Neural progenitor cell (in vitro differentiated cells): ENCODE measurements around the gene GRID1. TPM values are rescaled to one million over a fixed set of nuclear protein-coding genes. Genes with fewer than 3 reads are reported as not detected.

Experiments used
- DNase-seq: peaks from one replicate; pipeline ENCODE4 v3.0.0-alpha.2; 2016; ENCODE audit warnings: low spot score
- H2AFZ ChIP-seq: fragments of 200-600 bp; sonication (generic); replicated peaks from 2 replicates; pipeline ENCODE4 v1.6.1; 2016; ENCODE audit warnings: antibody characterized with exemption
- H3F3A ChIP-seq: fragments of 200-600 bp; sonication (generic); 2 replicates; pipeline ENCODE4 v1.6.1; 2016; ENCODE audit warnings: antibody characterized with exemption, low read depth
- H3K27ac ChIP-seq: fragments of 200-600 bp; sonication (generic); 2 replicates; pipeline ENCODE4 v1.5.1; 2016; ENCODE audit warnings: mild to moderate bottlenecking
- H3K27me3 ChIP-seq: fragments of 200-600 bp; sonication (generic); 2 replicates; pipeline ENCODE4 v1.6.1; 2016; ENCODE audit warnings: mild to moderate bottlenecking, moderate library complexity
- H3K36me3 ChIP-seq: fragments of 200-600 bp; sonication (generic); 2 replicates; pipeline ENCODE4 v1.5.1; 2016
- H3K4me1 ChIP-seq: fragments of 200-600 bp; sonication (generic); 2 replicates; pipeline ENCODE4 v1.6.1; 2016; ENCODE audit warnings: mixed run types
- H3K4me2 ChIP-seq: fragments of 200-600 bp; sonication (generic); 2 replicates; pipeline ENCODE4 v1.6.1; 2016
- H3K4me3 ChIP-seq: fragments of 200-600 bp; sonication (generic); 2 replicates; pipeline ENCODE4 v1.5.1; 2016
- H3K79me2 ChIP-seq: fragments of 200-600 bp; sonication (generic); 2 replicates; pipeline ENCODE4 v1.6.1; 2016; ENCODE audit warnings: low read depth
- H3K9ac ChIP-seq: fragments of 200-600 bp; sonication (generic); 2 replicates; pipeline ENCODE4 v1.6.1; 2016
- H3K9me3 ChIP-seq: fragments of 200-600 bp; sonication (generic); 2 replicates; pipeline ENCODE4 v1.5.1; 2016; ENCODE audit warnings: low read depth
- H4K20me1 ChIP-seq: fragments of 200-600 bp; sonication (generic); 2 replicates; pipeline ENCODE4 v1.6.1; 2016; ENCODE audit warnings: low read depth
- H3K27ac Mint-ChIP-seq: 3 replicates; pipeline ENCODE4 v1.8.0; 2021; ENCODE audit warnings: mixed read lengths
- H3K27me3 Mint-ChIP-seq: 2 replicates; pipeline ENCODE4 v1.8.0; 2022; ENCODE audit warnings: low read depth, mild to moderate bottlenecking, inconsistent platforms, moderate library complexity, mixed read lengths; ENCODE audit not compliant: insufficient read depth
- H3K36me3 Mint-ChIP-seq: 3 replicates; pipeline ENCODE4 v1.8.0; 2021; ENCODE audit warnings: mixed read lengths
- H3K4me1 Mint-ChIP-seq: 3 replicates; pipeline ENCODE4 v1.8.0; 2021; ENCODE audit warnings: mixed read lengths
- H3K4me3 Mint-ChIP-seq: 3 replicates; pipeline ENCODE4 v1.8.0; 2021; ENCODE audit warnings: mild to moderate bottlenecking, moderate library complexity, mixed read lengths
- H3K9me3 Mint-ChIP-seq: 3 replicates; pipeline ENCODE4 v1.8.0; 2020; ENCODE audit warnings: mixed read lengths
- CTCF ChIP-seq: fragments of 200-600 bp; sonication (generic); IDR thresholded peaks from 2 replicates; pipeline ENCODE4 v1.5.1; 2017; ENCODE audit warnings: antibody characterized with exemption, mild to moderate bottlenecking
- EZH2 ChIP-seq: fragments of 200-600 bp; sonication (generic); IDR thresholded peaks from 2 replicates; pipeline ENCODE4 v1.6.1; 2017; ENCODE audit warnings: antibody characterized with exemption, mild to moderate bottlenecking, moderate library complexity
- EZH2phosphoT487 ChIP-seq: fragments of 200-600 bp; sonication (generic); IDR thresholded peaks from 2 replicates; pipeline ENCODE4 v1.6.1; 2017; ENCODE audit warnings: antibody characterized with exemption
- total RNA-seq: library from RNA; depleted of rRNA; stranded (reverse); fragments of >200 nt; gene quantifications from 2 replicates; pipeline ENCODE4 v1.2.3, GENCODE V29; 2015; ENCODE audit warnings: low replicate concordance

The GRID1 gene
- total RNA-seq, 1 donor from 2014 or later, result not detected

DNA sequence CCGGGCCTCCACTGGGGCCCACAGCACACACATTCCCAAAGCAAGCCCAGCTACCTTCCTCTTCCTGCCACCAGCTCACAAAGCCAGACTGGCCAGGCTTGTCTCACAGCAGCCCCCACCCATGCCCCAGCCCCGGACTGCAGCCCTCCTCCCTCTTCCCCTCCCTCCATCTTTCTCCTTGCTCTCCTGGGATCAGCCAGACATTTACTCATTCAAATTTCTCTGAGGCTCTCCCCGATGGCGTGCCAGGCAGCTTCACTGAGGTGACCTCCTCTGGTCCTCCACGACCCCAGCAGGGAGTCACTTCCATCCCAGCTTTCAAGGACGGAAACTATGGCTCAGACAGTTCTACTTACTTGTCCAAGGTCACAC lies 187.5 kb downstream of the GRID1 start:
- H3K9me3 ChIP-seq, result no peaks in the 10 kb centered on the region
- Mint-ChIP-seq H3K4me3 (no peak overlapping the region), H3K27me3 (no peaks in the 10 kb centered on the region), H3K27ac (no peak overlapping the region), H3K9me3 (no peaks in the 10 kb centered on the region), H3K4me1 (no peaks in the 10 kb centered on the region), H3K36me3 (no peaks in the 10 kb centered on the region)
- TF ChIP-seq EZH2phosphoT487, result no peak
- TF ChIP-seq CTCF, result no peak
- TF ChIP-seq EZH2, result no peak
- no peaks in the 10 kb centered on the region for H3K27me3 ChIP-seq
- H3K4me2 ChIP-seq, result no peak overlapping the region
- no peak overlapping the region for H3K27ac ChIP-seq
- H2AFZ ChIP-seq, result no peak overlapping the region
- no peaks in the 10 kb centered on the region for H4K20me1 ChIP-seq
- no peak for DNase-seq
- H3K79me2 ChIP-seq, result no peaks in the 10 kb centered on the region
- H3K4me3 ChIP-seq, result no peak overlapping the region
- H3K9ac ChIP-seq, result no peak overlapping the region
- no peaks in the 10 kb centered on the region for H3K36me3 ChIP-seq
- no peaks in the 10 kb centered on the region for H3K4me1 ChIP-seq
- H3F3A ChIP-seq, result no peaks in the 10 kb centered on the region

DNA sequence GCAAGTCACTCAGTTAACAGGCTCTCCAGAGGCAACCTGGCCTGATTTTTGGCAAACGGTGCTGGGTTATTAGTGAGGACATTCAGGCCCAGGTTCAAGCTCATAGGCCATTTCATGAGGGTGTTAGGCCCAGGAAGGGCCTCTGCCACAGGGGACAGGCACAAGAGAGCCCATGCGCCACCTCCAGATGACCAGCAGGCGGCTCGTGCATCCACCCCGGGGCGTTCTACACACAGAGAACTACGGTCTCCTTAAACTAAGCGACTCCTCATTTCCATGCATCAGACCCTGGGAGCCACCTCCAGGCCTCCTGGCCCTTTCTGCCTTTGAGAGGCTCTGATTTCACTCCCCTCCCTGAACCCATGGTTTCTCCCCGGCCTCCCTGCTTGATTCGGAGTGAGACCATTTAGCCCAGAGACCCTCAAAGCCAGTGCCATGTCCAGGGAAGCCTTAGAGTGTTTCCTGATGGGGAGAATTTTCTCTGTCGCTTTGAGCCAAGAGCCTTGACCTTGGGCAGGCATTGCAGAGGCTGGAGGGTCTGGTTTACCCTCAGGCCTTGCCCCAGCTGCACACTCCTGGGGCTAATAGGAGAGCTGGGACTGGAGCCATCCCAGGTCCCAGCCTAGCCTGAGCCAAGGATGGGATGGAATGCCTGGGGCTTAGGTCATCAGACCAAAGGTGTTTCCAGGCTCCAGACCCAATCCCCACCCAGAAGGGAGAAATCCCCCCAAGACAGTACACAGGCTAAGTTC lies 188.0 kb downstream of the GRID1 start:
- no peak overlapping the region for H3K9ac ChIP-seq
- H3K4me3 Mint-ChIP-seq, result no peak overlapping the region
- no peaks in the 10 kb centered on the region for H3K27me3 Mint-ChIP-seq
- no peak for TF ChIP-seq EZH2
- TF ChIP-seq CTCF, result peak; percentile 70
- no peak for TF ChIP-seq EZH2phosphoT487
- H3K9me3 Mint-ChIP-seq, result no peaks in the 10 kb centered on the region
- H3F3A ChIP-seq, result no peaks in the 10 kb centered on the region
- H3K27me3 ChIP-seq, result no peaks in the 10 kb centered on the region
- no peak overlapping the region for H3K4me2 ChIP-seq
- no peaks in the 10 kb centered on the region for H3K79me2 ChIP-seq
- H4K20me1 ChIP-seq, result no peaks in the 10 kb centered on the region
- no peaks in the 10 kb centered on the region for H3K36me3 ChIP-seq
- no peaks in the 10 kb centered on the region for H3K36me3 Mint-ChIP-seq
- no peak overlapping the region for H2AFZ ChIP-seq
- no peak overlapping the region for H3K27ac Mint-ChIP-seq
- peak; percentile 74 for DNase-seq
- no peak overlapping the region for H3K4me3 ChIP-seq
- no peaks in the 10 kb centered on the region for H3K4me1 Mint-ChIP-seq
- H3K4me1 ChIP-seq, result no peaks in the 10 kb centered on the region
- H3K27ac ChIP-seq, result no peak overlapping the region
- H3K9me3 ChIP-seq, result no peaks in the 10 kb centered on the region

DNA sequence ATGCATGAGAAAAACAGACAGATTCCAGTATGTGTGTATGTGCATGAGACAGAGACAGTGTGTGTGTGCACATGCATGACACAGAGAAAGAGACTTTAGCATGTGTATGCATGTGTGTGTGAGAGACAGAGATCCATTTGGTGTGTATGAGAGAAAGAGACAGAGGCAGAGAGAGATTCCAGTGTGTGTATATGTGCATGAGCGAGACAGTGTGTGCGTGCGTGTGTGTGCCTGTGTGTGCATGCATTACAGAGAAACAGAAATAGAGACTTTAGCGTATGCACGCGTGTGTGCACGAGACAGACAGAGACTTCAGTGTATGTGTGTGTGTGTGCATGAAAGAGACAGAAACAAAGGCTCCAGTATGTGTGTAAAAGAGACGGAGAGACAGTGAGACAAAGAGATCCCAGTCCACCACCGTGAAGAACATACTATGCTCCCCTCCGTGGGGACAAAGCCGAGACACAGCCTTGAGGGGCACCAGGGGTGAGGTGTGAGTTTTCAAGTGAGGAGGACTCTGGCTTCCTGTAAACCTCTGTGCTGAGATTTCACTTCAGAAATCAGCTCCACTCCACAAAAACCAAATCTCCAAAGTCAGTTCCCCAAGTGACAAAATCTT lies 188.9 kb downstream of the GRID1 start:
- Histone ChIP-seq H3K9ac (no peak overlapping the region), H3K27me3 (no peaks in the 10 kb centered on the region), H3K27ac (no peak overlapping the region), H4K20me1 (no peaks in the 10 kb centered on the region), H3K4me3 (no peak overlapping the region), H3K36me3 (no peaks in the 10 kb centered on the region), H3K4me2 (no peak overlapping the region), H3F3A (no peaks in the 10 kb centered on the region), H3K79me2 (no peaks in the 10 kb centered on the region), H2AFZ (no peak overlapping the region), H3K9me3 (no peaks in the 10 kb centered on the region), H3K4me1 (no peaks in the 10 kb centered on the region)
- TF ChIP-seq CTCF (no peak), EZH2phosphoT487 (no peak), EZH2 (no peak)
- no peak for DNase-seq
- no peaks in the 10 kb centered on the region for H3K9me3 Mint-ChIP-seq
- no peak overlapping the region for H3K27ac Mint-ChIP-seq
- H3K27me3 Mint-ChIP-seq, result no peaks in the 10 kb centered on the region
- H3K36me3 Mint-ChIP-seq, result no peaks in the 10 kb centered on the region
- H3K4me1 Mint-ChIP-seq, result no peaks in the 10 kb centered on the region
- no peak overlapping the region for H3K4me3 Mint-ChIP-seq
